GM18517 (cell line): ENCODE measurements around the gene DACT2.

Experiments
- ATAC-seq: cut with Tn5 transposase; IDR thresholded peaks from one replicate; pipeline ENCODE4 v1.9.1; 2021; ENCODE audit warnings: mild to moderate bottlenecking, moderate library complexity; ENCODE audit not compliant: unreplicated experiment

Gene DACT2

DNA sequence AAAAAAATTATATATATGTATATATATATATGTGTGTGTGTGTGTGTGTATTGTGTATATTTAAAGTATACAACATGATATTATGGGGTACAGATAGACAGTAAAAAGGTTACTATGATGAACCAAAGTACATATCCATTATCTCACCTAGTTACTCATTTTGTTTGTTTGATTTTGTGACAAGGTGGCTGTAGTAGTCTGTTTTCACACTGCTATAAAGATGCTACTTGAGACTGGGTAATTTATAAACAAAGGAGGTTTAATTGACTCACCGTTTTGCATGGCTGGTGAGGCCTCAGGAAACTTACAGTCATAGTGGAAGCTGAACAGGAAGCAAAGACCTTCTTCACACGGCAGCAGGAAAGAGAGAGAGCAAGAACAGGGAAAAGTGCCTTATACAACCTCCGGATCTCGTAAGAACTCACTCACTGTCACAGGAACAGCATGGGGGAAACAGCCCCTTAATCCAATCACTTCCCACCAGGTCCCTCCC, 30.2 kb upstream of the DACT2 start:
- no peak for ATAC-seq

DNA sequence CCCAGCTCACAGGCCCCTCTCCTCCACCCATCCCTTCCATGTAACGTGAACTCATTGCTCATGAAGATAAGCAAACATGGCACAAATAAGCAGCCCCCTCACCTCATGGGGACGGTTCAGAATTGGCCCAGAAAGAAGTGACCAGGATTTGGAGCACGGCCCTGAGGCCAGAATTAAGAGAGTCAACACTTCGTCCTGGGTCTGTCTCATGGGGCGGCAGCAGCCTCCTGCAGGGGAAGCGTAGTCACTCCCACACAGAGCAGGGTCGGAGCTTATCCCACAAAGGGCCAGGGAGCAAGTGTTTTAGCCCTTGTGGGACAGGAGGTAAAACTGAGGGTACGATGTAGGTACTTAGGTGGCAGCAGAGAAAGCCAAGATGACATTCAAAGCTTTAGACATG, 28.6 kb upstream of the DACT2 start:
- no peak for ATAC-seq

DNA sequence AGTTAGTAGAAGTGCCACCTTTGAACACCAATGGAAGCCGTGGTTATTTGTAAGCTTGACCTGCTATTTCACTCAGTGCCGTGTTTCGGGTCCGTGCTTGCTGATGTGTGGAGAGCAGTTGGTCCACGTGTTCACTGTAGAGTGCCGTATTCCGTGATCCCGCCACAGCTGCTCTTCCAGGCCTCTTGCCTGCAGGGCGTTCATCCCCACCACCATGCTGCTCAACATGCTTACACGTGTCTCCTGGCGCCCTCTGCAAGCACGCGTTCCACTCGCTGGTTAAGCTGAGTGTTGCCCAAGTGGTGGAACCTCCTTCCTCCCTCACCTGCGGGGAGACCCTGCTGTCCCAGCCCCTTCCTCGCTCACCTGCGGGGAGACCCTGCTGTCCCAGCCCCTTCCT, 28.0 kb upstream of the DACT2 start:
- no peak for ATAC-seq

DNA sequence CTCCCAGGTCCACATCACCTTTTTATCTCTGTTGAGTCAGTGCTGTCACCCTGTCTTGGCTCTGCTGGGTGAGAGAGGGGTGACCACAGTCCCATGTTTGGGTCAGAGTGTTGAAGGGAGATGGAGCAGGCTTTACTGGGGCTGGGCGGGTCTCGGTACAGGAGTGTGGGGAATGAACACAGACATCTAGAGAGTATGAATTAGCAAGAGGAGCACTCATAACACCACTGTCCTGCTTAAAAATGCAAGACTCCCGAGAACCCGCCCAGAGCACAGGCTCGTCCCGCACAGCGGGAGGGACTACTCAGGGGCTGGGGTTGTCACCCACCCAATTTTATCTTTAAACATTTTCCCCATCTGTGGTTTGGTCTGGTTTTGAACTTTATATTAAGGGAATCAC, 27.5 kb upstream of the DACT2 start:
- no peak for ATAC-seq

DNA sequence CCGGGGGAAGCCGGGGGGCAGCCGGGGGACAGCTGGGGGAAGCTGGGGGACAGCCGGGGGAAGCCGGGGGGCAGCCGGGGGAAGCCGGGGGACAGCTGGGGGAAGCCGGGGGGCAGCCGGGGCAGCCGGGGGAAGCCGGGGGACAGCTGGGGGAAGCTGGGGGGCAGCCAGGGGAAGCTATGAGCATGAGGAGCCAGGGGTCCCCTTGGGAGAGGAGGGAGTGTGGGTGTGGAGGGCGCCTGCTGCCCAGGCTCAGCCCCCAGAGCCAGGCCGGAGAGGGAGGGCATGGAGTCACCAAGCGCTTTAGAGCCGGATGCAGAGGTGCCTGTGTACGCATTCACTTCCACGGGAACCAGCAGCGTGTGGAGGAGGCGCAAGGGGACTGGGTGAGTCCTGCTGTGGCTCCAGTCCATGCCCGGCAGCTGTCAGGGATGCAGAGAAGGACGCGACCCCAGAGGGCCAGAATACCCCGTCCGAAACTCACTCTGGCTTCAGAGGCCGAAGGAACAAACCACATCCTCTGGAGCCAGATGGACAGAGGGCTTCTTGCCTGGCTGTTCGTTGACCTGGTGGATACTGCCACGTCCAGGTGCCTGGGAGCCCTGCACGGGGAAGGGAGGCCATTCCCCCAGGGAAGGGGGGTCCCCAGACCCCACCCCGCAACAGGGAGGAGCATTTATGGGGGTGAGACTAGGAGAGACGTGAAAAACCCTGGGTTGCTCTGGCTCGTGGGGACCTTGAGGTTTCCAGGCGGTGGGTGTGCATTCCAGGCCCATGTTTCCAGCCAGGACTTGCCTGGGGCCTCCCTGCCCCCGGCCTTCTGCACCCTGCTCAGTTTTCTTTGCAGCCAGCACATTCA, 26.5 kb upstream of the DACT2 start:
- ATAC-seq, result no peak

DNA sequence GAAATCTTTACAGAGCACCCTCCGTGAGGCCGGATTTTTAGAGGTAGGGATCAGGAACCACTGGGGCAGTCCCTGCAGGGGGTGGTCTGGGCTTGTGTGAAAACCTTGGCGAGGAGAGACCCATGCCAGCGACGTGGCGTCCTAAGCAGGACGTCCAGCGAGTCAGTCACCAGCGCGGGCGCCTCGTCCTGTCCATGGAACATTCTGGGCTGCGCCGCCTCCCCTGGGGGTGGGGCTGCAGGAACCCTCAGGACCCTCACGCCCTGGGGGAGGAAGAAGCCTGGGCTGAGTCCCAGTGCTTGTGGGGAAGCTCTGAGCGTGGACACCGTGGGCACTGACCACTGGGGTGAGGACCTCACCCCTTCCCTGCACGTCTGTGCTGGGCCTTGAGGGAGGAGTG, 25.7 kb upstream of the DACT2 start:
- no peak for ATAC-seq

DNA sequence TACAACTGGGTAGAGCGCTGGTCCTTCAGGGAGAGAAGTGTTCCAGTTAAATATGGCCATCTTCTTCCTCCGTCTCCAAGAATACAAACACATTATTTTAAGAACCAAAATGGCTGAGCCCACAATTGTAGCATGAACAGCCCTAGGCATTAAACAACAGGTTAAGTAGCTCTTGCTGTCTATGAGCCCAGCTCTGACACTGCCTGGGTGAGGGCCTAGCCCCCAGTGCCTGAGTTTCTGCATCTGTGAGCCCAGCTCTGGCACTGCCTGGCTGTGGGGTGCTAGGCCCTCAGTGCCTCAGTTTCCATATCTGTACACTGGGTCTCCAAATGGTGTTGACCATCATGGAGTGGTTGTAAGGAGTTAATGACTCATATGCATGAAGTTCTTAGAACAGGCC, 24.8 kb upstream of the DACT2 start:
- ATAC-seq, result no peak

DNA sequence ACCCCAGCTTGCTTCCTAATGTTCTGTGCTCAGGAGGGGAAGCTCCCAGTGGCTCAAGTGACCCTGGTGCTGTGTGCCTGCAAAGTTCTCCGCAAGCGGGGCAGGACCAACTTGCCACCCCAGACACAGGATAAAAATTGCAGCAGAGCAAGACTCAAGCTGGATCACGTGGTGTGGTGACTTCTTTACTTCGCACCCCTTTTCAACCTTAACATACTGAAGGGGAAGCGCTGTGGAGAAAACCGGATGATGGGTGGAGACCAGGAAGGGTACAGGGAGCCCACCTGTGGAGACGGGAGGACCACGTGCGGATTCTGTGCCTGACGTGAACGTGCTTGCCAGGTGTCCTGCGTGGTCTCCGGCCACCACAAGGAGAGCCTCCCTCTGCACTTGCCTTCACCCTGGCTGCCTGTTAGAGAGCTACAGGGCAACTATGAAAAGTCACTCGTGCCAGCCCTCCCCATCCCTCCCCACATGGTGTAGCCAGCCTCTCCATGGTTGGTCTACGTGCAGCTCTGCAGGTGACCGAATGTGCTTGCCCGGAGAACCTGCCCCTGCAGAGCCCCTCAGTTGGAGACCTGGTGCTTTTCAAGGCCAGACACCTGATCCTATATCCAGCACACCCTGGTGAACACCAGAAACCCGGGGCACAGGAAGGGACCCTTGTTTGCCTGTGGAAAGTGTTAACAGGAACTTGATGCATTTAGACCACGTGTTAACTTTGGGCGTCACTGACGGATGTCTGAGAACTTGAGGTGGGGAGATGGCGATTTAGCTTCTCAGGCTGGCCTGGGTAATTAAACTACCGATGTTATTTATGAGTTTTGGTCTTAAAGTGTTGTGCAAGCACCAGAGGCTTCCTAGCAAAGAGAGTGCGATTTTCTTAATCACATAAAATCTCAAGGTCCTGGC, 23.9 kb upstream of the DACT2 start:
- ATAC-seq, result no peak

GRCh38 chr6:168342636-168343035, 23.1 kb upstream of the DACT2 start:
- no peak for ATAC-seq

GRCh38 chr6:168341280-168341900, 21.8 kb upstream of the DACT2 start:
- ATAC-seq, result no peak

DNA sequence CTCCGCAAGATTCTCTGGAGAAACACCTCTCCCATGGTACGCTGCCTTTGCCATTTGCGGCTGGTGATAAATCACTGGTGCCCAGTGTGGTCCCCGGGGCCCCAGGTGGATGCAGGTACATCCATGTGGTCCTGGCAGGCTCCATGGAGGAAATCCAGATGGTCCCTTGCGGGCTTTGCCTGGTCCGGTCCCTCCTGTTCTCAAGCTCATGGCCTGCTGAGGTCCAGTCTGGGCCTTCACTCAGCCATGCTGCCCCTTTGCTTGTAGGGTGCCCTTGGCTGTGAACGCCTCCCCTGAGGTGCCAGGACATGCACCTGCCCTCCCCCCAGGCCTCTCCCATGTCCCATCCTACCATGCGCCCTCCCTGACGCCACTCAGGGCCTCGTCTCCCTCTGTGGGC, 21.2 kb upstream of the DACT2 start:
- ATAC-seq, result no peak

DNA sequence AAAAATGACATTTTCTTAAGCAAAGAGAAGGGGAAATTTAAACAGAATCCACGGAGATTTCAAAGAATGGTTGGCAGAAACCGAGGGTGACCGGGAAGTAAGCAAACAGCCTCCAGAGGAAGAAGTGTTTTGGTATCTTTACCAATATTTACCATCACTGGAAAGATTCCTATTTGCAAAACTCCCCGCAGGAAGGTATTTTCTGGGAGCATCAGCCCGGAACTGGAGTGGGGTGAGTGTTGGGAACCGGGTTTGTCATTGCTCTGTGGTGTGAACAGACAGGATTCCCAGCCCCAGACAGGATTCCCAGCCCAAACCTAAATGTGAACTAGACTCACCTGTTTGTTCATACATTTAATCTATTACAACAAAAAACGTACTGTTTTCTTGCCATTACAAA, 19.2 kb upstream of the DACT2 start:
- no peak for ATAC-seq

DNA sequence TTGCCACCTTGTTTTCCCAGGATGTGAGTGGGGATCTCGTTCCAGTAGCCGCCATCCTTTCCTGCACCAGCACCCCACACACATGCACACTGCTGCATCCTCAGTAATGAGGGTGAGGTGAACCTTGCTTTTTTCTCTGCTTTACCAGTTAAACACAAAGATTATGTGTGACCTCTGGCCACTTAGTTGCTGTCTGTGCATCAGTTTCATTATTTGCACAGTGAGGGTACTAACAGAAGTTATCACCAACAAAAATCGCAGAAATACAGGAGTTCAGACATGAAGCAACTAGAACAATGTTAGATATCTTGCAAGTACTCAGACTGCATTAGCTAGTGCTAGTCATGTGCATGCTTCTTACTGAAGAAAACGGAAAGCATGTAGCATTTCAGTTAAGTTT, 17.4 kb upstream of the DACT2 start:
- no peak for ATAC-seq

DNA sequence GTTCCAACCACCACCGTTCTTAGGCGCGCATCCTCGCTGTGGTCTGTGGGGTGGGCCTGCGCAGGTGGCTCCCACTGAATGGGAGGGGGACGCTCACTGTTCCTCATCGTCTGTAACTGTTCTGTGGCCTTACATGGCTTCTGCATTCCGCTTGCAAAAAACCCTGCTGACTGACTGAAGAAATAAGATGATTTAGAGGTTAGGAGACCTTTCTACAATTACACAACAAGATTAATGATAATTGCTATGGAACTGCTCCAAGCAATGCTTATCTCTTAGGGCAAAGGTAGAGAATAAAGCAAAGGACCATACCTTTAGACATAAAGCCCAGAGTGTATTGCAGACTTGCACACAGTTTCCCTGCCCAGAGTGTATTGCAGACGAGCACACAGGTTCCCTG, 14.4 kb upstream of the DACT2 start:
- ATAC-seq, result no peak

DNA sequence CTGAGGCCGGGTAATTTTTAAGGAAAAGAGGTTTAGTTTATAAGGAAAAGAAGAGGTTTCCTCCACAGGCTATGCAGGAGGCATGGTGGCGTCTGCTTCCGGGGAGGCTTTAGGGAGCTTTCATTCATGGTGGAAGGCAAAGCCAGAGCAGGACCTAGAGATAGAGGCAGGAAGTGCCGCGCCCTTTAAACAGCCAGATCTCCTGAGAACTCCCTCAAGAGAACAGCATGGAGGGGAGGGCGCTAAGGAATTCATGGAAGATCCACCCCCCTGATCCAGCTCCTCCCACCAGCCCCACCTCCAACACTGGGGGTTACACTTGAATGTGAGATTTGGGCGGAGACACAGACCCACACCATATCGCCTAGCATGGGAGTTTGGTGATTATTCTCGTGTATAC, 13.9 kb upstream of the DACT2 start:
- ATAC-seq, result no peak

DNA sequence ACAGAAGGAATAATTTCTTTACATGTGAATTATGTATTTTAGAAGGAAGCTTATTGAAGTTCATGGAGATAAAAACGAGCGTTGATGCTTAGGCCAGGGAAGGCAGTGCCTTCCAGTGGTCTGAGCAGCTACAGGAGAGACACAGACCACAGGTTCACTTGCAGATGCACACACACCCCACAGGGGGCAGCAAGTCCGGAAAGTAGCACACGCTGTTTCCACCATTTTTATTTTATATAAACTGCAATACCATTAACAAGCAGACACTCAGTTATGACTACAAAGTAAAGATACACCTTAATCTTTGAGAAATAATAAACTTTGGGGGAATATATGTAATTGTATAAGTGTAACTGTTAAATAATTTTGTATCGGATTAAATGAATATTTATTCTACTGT, 13.5 kb upstream of the DACT2 start:
- no peak for ATAC-seq

GRCh38 chr6:168332020-168332419, 12.4 kb upstream of the DACT2 start:
- no peak for ATAC-seq

DNA sequence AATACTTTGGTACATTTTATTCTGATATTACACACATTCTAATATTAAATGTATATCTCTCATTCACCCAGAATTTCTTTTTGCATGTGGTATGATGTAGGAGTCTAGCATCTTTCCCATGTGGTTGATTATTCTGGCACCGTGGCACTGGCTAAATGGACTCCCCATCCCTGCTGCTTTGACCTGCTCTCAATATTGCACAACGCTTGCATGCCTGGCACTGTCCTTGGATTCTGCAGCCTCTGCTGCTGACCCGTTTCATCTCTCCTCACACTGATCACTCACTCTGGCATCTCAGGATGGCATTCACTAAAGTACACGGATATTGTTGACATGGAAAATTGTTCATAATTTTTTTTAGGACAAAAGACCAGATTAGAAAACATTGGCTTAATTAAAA, 11.5 kb upstream of the DACT2 start:
- ATAC-seq, result no peak

DNA sequence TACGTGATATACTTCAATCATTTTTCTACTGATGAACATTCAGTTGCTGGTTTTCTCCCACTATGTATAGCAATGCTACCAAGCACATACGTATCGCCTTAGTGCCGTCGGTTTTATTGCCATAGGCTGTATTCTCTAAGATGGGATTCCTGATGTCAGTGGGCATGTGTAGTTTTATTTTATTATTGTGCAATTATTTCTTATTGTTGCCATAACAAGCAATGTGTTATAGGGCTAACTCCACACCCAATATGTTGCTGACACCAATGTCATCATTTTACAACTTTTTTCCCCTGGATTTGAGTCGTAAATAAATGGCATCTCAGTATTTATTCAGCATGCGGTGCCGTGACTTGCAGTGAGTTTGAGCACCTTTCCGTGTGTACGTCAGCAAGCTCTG, 10.8 kb upstream of the DACT2 start:
- no peak for ATAC-seq

DNA sequence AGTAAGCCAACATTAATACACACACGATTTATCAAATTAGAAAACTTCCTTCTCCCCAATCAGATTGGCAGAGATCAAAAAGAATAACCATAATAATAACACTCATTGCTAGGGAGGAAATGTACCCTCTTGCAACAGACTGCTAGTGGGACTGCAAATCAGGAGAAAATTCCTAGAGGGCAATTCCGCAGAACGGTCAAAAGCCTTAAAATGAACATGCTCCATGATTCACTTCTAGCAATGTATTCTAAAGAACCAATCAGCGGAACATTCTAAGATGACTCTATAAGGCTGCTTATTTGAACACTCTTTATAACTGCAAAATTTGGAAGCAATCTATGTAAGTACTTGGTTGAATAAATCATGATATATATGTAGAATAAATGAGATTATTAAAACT, 8.5 kb upstream of the DACT2 start:
- ATAC-seq, result no peak
